Myocyte (in vitro differentiated cells): Measurements from ENCODE around the gene NOXO1. TPM values are rescaled to one million over a fixed set of nuclear protein-coding genes. Genes with fewer than 3 reads are reported as not detected.
"Not testable (repeated sequence)": the region's sequence is repeated elsewhere in the genome, so short reads cannot be mapped to it uniquely, and the experiment has no call there.

Experiments used
- DNase-seq: peaks from one replicate; pipeline ENCODE4 v3.0.0-alpha.2; 2012; ENCODE audit warnings: low read depth
- total RNA-seq: library from RNA; depleted of rRNA; stranded (reverse); fragments of >200 nt; gene quantifications from 2 replicates; pipeline ENCODE4 v1.2.3, GENCODE V29; 2014

Gene NOXO1
- total RNA-seq, 1 donor from 2014 or later = 1.1 TPM

GRCh38 chr16:1942810-1943726 is 38.2 kb downstream of the NOXO1 start, which contains the start of gene MSRB1:
Gene MSRB1 (minus strand): TSS chr16:1943199. CDS start chr16:1943156, 43 bp downstream.
- DNase-seq = peak; percentile 100

- DNase-seq = peak; percentile 70
These were observed 39.0 kb downstream of the NOXO1 start for GRCh38 chr16:1942047-1942809.

GRCh38 chr16:1941162-1942046 is 39.9 kb downstream of the NOXO1 start:
- DNase-seq = no peak

- peak; percentile 29 for DNase-seq
These were observed 40.8 kb downstream of the NOXO1 start for GRCh38 chr16:1940273-1941161.

- DNase-seq = not testable (repeated sequence)
These were observed 41.4 kb downstream of the NOXO1 start for GRCh38 chr16:1939833-1940232.

- DNase-seq = no peak
These were observed 42.4 kb downstream of the NOXO1 start for GRCh38 chr16:1938910-1939309.

GRCh38 chr16:1938316-1938715 is 43.0 kb downstream of the NOXO1 start:
- DNase-seq = no peak

GRCh38 chr16:1936945-1937479 is 44.3 kb downstream of the NOXO1 start:
- no peak for DNase-seq

GRCh38 chr16:1933097-1933661 is 48.1 kb downstream of the NOXO1 start:
- DNase-seq = no peak

GRCh38 chr16:1932050-1933028 is 48.9 kb downstream of the NOXO1 start:
- peak; percentile 41 for DNase-seq

- DNase-seq = no peak
These were observed 50.9 kb downstream of the NOXO1 start for GRCh38 chr16:1930338-1930720.

GRCh38 chr16:1929578-1930337 is 51.5 kb downstream of the NOXO1 start:
- DNase-seq = peak; percentile 82

- DNase-seq = peak; percentile 39
These were observed 52.2 kb downstream of the NOXO1 start for GRCh38 chr16:1929105-1929504.
